ENCODE measurements around the gene TMUB2. TPM values are rescaled to one million over a fixed set of nuclear protein-coding genes. Genes with fewer than 3 reads are reported as not detected.

The TMUB2 gene
- total RNA-seq, 1 donor from 2014 or later, result 27.9 TPM

DNA sequence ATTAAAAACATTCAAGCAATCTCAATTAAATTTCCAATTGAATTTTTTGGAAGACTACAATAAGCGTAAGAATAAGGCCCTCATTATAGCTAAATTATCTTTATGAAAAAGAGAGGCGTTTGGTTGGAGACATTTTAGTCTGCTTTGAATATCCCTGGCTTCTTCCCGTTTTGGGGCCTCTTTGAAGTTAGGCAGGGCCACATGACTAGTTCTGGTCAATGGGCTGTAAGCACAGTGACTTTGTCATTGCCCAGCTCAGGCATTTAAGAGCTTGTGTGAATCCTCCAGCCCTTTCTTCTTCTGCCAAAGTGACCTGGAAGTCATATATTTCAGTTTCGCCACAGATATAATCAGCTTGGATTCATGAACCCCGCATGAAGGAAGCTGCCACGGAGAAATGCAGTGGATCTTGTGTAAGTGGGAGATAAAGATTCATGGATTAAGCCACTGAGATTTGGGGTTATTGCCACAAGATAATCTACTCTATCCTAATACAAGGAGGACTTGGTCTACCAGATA, 54.4 kb downstream of the TMUB2 start:
- TF ChIP-seq, protein P1, sequence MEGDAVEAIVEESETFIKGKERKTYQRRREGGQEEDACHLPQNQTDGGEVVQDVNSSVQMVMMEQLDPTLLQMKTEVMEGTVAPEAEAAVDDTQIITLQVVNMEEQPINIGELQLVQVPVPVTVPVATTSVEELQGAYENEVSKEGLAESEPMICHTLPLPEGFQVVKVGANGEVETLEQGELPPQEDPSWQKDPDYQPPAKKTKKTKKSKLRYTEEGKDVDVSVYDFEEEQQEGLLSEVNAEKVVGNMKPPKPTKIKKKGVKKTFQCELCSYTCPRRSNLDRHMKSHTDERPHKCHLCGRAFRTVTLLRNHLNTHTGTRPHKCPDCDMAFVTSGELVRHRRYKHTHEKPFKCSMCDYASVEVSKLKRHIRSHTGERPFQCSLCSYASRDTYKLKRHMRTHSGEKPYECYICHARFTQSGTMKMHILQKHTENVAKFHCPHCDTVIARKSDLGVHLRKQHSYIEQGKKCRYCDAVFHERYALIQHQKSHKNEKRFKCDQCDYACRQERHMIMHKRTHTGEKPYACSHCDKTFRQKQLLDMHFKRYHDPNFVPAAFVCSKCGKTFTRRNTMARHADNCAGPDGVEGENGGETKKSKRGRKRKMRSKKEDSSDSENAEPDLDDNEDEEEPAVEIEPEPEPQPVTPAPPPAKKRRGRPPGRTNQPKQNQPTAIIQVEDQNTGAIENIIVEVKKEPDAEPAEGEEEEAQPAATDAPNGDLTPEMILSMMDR (IDR thresholded peaks at IDR 0.05), result no peak
- no peaks in the 10 kb centered on the region for H3K36me3 ChIP-seq
- H3K4me3 ChIP-seq, result no peak overlapping the region
- intact Hi-C loops (cut with DNase I), result no loop called here
- no peaks in the 10 kb centered on the region for H3K4me1 ChIP-seq
- no peaks in the 10 kb centered on the region for H3K9me3 ChIP-seq
- H3K27ac ChIP-seq, result no peak overlapping the region
- H3K27me3 ChIP-seq, result no peaks in the 10 kb centered on the region
- no peak for DNase-seq (ENCODE audit: low spot score in 2 of 2)

Other genes starting within 250 kb of the TMUB2 start
- not detected for gene PPY, start 244.5 kb upstream of the TMUB2 start, total RNA-seq
- gene PYY, start 233.0 kb upstream of the TMUB2 start, total RNA-seq, result not detected
- 48.2 TPM for gene NAGS, start 182.3 kb upstream of the TMUB2 start, total RNA-seq
- 11.0 TPM for gene TMEM101, start 172.0 kb upstream of the TMUB2 start, total RNA-seq
- gene LSM12, start 120.3 kb upstream of the TMUB2 start, total RNA-seq, result 12.5 TPM
- 111 TPM for gene G6PC3, start 116.2 kb upstream of the TMUB2 start, total RNA-seq
- 189 TPM for gene HDAC5, start 63.3 kb upstream of the TMUB2 start, total RNA-seq
- gene HROB, start 45.0 kb upstream of the TMUB2 start, total RNA-seq, result not detected
- gene ASB16, start 16.3 kb upstream of the TMUB2 start, total RNA-seq, result not detected
- 62.8 TPM for gene ATXN7L3, start 12.9 kb downstream of the TMUB2 start, total RNA-seq
- gene UBTF, start 32.7 kb downstream of the TMUB2 start, total RNA-seq, result 25.1 TPM
- 2.4 TPM for gene SLC4A1, start 81.2 kb downstream of the TMUB2 start, total RNA-seq
- not detected for gene RUNDC3A, start 121.6 kb downstream of the TMUB2 start, total RNA-seq
- 182 TPM for gene SLC25A39, start 137.9 kb downstream of the TMUB2 start, total RNA-seq
- 430 TPM for gene GRN, start 158.3 kb downstream of the TMUB2 start, total RNA-seq
- 1.7 TPM for gene FAM171A2, start 176.9 kb downstream of the TMUB2 start, total RNA-seq
- not detected for gene ITGA2B, start 202.7 kb downstream of the TMUB2 start, total RNA-seq